Middle frontal gyrus (tissue), 1 donor: ENCODE measurements around the gene DTYMK.
"Not testable (repeated sequence)": the region's sequence is repeated elsewhere in the genome, so short reads cannot be mapped to it uniquely, and the experiment has no call there.

ENCODE experiments used
- DNase-seq: peaks from one replicate; pipeline ENCODE4 v3.0.0-alpha.2; 2015; ENCODE audit warnings: low spot score; ENCODE audit errors: extremely low spot score

The DTYMK gene

DNA sequence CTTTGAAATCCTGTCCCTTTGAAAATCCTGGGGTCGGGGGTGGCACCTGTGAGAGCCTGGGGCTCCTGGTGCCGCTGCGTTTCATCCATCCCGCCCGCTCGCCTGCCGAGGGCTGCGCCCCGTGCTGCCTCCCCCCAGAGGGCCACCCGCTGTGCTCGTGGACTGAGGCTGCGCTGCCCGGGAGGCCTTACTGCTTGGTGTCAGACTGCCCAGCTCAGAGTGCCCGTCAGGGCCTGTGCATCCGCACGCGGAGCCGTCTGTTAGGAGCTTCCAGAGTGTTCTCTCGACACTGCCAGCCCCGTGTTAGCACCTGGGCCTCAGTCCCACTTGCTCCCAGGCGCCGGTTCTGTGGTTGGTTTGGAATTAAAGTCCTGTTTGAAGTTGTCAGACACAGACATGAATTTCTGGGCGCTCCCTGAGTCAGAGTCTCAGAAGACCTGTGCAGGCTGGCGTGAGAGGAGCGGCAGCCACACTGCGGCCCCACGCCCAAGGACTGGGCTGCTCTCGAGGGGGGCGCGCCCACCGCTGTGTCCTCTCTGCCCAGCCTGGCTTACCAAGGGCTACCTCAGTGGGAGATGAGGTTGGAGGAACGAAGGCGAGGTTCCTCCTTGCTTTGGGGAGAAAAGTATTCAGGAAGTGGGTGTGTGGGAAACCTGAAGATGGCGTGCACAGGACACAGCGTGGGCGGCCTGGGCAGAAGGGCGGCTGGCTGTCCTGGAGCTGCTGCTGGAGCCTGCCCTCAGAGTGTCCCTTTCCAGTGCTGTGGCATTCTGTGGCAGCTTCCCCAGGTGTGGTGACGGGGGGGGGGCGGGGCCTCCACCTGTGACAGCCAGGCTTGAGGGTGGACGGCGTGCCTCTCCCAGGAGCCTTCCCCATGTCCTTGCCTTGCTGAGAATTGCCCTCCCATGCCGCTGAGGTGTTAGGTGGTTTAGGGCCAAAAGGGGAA lies 14.1 kb downstream of the DTYMK start:
- DNase-seq = no peak

DNA sequence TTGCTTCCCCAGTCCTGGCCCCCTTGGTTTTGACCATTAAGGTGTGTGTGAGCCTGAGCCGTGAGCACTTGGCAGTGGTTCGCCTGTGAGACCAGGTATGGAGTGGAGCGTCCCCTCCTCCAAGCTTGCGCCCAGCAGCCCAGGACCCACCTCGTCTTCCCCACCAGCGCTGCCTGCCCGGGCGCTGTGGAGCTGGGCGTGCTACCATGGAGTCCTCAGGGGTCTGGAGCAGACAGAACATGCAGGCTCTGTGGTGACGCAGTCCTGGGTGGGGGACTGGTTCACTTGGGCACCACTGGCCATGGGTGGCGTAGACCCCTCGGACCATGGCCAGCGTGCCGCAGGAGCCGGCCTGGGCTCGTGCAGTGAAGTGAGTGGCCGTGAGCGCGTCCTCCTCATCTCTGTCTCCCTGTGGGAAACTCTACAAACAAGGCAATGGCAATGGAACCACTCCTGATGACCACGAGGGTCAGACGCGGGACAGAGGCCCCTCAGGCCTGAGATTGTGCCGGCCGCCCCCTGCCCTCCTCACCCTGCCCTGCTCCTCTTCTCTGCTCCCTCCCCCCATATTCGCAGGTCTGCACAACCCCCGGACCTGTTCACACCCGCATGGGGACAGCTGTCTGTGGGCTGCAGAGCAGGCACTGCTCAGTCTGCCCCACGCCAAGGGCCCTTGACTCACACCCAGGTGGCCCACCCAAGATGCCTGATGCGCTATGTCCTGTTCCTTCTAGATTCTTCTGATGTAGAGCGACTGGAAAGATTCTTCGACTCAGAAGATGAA lies 15.0 kb downstream of the DTYMK start:
- no peak for DNase-seq

DNA sequence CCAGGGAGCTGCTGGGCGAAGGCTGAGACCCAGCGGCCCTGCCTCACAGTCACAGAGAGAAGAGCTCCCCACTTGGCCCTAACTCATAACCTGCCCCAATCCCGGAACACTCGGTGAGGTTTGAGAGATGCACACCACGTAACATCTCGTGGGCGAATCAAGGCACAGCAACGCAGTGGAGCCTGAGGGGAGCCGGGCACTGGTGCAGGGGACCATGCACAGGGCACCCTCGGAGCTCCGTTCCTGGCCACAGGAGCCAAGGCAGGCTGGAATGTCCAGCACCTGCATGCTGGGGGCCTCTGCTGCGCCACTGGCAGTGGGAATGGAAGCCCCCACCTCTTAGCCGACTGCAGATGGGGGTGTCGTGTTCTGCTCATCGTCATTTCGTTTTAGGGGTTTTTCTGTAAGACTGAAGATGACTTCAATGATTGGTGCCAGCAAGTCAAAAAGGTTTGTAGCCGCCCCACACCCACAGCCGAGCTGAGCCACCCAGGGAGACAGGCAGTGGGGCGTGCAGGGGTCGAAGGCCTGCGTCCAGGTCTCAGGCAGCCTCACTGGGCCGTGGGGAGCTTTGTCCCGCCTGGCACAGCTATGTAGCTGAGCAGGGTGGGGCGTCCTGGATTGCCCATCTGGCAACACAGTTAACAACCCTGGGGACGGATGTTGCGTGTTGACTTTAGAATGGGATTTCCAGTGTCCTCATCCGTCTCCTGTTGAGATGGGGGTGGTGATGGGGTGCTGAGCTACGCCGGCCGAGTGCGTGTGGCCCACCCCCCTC lies 16.1 kb downstream of the DTYMK start:
- no peak for DNase-seq

DNA sequence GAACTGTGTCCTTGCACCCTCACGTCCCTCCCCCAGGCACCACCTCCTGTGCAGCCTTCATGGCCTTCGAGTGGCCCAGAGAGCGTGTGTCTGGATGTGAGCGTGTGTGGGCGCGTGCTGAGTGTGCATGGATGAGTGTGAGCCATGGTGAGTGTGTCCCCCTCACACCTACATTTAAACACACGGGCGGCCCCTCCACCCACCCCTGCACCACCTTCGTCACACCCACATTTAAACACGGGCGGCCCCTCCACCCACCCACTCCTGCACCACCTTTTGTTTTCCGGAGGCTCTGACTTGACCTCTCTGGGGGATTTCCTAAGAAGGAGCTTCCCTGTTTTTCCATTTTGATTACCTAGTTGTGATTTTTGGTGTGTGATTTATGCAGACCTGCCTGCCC lies 17.8 kb downstream of the DTYMK start:
- DNase-seq = no peak

DNA sequence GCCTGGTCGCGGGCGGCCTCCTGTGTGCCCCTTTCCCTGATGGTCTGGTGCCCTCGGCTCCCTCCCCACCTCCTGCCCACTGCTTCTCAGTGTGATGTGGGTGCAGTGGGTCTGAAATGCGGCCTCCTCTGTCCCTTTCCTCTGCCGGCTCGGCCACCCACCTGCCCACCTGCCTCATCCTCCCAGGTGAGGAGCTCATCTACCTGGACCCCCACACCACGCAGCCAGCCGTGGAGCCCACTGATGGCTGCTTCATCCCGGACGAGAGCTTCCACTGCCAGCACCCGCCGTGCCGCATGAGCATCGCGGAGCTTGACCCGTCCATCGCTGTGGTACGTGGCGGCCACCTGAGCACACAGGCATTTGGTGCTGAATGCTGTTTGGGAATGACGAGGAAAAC lies 18.3 kb downstream of the DTYMK start:
- DNase-seq = no peak

- no peak for DNase-seq
Observed at GRCh38 chr2:241666627-241667400, 19.8 kb downstream of the DTYMK start.

GRCh38 chr2:241665731-241666440 lies 20.7 kb downstream of the DTYMK start:
- peak; percentile 37 for DNase-seq

DNA sequence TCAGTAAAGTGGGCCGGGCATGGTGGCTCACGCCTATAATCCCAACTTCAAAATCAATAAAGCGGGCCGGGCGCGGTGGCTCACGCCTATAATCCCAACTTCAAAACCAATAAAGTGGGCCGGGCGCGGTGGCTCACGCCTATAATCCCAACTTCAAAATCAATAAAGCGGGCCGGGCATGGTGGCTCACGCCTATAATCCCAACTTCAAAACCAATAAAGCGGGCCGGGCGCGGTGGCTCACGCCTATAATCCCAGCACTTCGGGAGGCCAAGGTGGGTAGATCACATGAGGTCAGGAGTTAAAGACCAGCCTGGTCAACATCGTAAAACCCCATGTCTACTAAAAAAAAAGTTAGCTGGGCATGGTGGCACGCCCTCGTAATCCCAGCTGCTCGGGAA lies 23.9 kb downstream of the DTYMK start:
- not testable (repeated sequence) for DNase-seq

DNA sequence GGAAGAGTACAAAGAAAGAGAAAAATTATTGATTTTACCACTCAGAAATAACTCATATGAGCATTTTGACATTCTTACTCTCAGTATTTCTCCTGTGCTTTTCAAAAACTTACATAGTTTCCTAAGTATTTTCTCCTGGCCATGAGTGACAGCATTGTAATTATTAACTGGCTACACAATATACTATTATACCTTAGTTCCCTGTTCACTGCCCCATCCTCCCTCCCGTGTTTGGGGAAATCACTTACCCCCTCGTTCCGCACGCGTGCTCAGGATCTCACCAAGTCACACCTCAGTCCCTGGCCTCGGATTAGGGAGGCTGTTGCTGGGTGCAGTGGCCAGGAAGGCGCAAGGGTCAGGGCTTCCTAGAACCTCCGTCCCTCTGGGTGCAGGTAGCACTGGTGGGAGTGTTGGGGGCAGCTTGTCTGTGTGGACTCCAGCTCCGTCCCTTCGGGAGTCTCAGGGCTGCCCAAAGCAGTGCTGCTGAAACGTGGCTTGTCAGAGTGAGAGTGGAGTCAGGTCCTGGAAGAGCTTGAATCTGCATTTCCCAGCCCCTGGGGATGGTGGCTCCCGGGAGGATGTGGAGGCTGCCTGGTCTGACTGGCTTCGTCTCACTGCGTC lies 25.9 kb downstream of the DTYMK start:
- no peak for DNase-seq

DNA sequence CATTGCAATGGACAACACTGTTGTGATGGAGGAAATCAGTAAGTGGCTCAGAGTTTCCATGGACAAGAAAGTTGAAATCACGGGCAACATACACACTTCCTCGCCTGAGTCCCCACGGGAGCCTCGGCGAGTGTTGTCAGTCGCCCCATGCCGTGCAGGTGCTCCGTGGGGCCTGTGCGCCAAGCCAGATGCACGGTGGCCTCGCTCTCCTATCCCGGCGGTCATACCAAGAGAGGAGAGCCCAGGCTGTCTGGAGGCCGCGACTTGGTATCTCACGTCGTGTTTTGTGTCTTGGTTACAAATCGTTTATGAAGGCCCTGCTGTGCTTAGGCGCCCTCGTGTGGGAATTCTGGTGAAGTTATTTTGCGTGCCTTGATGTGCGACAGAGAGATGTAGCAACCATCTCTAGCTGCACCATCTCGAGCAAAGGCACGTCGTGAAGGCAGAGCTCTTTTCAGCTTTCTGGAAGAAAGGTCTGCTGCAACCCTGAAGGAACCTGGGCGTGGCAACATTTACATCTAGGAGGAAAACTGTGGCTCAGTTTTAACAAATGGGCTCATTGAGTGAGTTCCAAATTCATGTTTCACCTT lies 27.4 kb downstream of the DTYMK start:
- DNase-seq = peak; percentile 69

DNA sequence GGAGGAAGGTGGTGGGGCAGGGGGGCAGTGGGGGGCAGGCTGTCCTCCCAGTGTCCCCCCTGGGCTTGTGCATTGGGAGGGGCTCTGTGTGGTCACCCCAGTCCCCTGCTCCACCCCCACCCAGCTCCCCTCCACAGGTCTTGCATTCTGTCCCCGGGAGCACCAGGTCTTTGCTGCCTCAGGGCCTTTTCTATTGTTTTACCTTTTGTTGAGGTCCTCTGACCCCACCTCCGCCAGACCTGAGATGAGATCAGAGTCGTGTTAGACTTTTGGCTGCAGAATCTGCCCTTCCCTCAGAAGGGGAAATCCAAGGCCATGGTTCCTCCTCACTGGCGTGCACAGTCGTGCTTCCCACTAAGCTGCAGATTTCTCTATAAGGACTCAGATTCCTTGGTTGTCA lies 28.3 kb downstream of the DTYMK start:
- DNase-seq = no peak

DNA sequence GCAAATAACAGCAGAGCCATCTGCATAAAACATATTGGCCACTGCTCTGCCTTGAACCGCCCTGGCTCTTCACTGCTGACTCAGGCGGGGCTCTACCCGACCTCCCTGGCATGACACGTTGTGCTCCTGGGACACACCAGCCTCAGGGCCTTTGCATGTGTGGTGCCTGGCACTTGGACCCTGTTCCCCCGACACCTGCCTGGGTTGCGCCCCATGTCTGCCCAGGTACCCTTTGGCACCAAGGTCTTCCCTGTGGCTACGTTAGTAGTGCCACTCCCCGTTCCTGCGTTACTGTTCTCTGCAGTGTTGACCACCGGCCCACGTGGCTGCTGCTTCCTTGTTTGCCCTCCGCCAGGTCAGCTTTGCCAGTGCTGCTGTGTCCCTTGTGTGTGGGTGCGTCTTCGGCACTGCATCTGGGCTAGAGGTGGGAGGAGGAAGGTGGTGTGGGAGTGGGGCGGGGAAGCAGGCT lies 28.8 kb downstream of the DTYMK start:
- DNase-seq = no peak

- no peak for DNase-seq
Observed at GRCh38 chr2:241656190-241656741, 30.3 kb downstream of the DTYMK start.

- no peak for DNase-seq
Observed at GRCh38 chr2:241655516-241656189, 31.0 kb downstream of the DTYMK start.

DNA sequence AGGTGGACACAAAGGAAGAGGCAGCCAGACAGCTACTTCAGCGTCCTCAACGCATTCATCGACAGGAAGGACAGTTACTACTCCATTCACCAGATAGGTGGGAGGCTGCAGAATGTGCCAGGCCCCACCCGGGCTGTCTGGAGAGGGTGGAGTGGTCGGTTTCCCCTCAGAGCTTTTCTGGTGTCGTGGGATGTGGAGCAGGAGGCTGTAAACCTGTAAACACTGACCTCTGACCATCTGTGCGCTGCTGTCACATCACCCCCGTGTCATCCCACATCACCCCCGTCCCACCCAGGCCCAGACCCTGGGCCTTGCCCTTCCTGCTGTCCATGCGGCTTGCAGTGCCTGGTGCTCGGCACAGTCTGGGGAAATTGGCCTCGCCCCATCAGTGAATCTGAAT lies 32.1 kb downstream of the DTYMK start:
- no peak for DNase-seq

DNA sequence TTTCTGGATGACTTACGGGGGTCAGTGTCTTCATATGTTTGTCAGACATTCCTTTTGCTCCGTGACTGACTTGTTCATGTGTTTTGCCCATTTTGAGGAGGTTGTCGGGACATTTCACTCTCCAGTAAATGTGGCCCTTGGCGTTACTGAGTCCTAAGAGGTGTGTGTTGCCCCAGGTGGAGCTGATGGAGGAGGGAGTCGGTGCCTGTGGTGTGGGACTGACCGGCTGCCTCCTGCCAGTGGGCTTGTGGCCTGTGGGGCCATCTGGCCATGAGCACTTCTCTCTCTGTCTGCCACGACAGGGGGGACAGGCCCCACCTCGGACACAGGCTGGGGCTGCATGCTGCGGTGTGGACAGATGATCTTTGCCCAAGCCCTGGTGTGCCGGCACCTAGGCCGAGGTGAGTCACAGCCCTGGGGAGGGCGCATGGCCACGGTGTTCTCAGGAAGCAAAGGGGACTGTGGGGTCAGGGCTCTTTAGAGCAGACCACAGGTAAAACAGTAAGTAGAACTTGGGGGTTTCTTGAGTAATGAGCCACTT lies 33.3 kb downstream of the DTYMK start:
- no peak for DNase-seq

GRCh38 chr2:241652722-241653121 lies 33.9 kb downstream of the DTYMK start:
- DNase-seq = no peak

GRCh38 chr2:241652142-241652541 lies 34.5 kb downstream of the DTYMK start:
- DNase-seq = no peak
